Smooth muscle cell (in vitro differentiated cells): Measurements from ENCODE around the gene KCND2. TPM values are rescaled to one million over a fixed set of nuclear protein-coding genes. Genes with fewer than 3 reads are reported as not detected.

ENCODE experiments used
- DNase-seq: peaks from one replicate; lab custom pipeline; 2025; ENCODE audit not compliant: unreplicated experiment; lab: John Stamatoyannopoulos, UW
- H2AFZ ChIP-seq: fragments of 200-600 bp; sonication (generic); 2 replicates; pipeline ENCODE4 v1.6.0; 2016; ENCODE audit warnings: antibody characterized with exemption, low read depth, mild to moderate bottlenecking
- H3F3A ChIP-seq: fragments of 200-600 bp; sonication (generic); 2 replicates; pipeline ENCODE4 v1.6.0; 2017; ENCODE audit warnings: antibody characterized with exemption, low read depth
- H3K27ac ChIP-seq: fragments of 200-600 bp; sonication (generic); 2 replicates; pipeline ENCODE4 v1.5.1; 2016; ENCODE audit warnings: low read depth, mild to moderate bottlenecking
- H3K27me3 ChIP-seq: fragments of 200-600 bp; sonication (generic); 2 replicates; pipeline ENCODE4 v1.6.1; 2016; ENCODE audit warnings: low read depth, mild to moderate bottlenecking
- H3K36me3 ChIP-seq: fragments of 200-600 bp; sonication (generic); 2 replicates; pipeline ENCODE4 v1.5.1; 2016; ENCODE audit warnings: low read depth
- H3K4me1 ChIP-seq: fragments of 200-600 bp; sonication (generic); 2 replicates; pipeline ENCODE4 v1.5.1; 2016; ENCODE audit warnings: low read depth
- H3K4me2 ChIP-seq: fragments of 200-600 bp; sonication (generic); 2 replicates; pipeline ENCODE4 v1.6.0; 2016; ENCODE audit warnings: mild to moderate bottlenecking
- H3K4me3 ChIP-seq: fragments of 200-600 bp; sonication (generic); 2 replicates; pipeline ENCODE4 v1.5.1; 2016; ENCODE audit warnings: mild to moderate bottlenecking
- H3K79me2 ChIP-seq: fragments of 200-600 bp; sonication (generic); 2 replicates; pipeline ENCODE4 v1.6.0; 2016; ENCODE audit warnings: low read depth, mild to moderate bottlenecking
- H3K9ac ChIP-seq: fragments of 200-600 bp; sonication (generic); 2 replicates; pipeline ENCODE4 v1.6.0; 2016; ENCODE audit warnings: low read depth
- H3K9me3 ChIP-seq: fragments of 200-600 bp; sonication (generic); replicated peaks from 2 replicates; pipeline ENCODE4 v1.5.1; 2016; ENCODE audit warnings: low read depth
- H4K20me1 ChIP-seq: fragments of 200-600 bp; sonication (generic); 2 replicates; pipeline ENCODE4 v1.6.0; 2016; ENCODE audit warnings: low read depth
- WGBS: methylation state at CpG from one replicate; pipeline ENCODE4 v1.1.7; 2016; ENCODE audit warnings: low lambda C conversion rate; 5-methylcytosine and 5-hydroxymethylcytosine counted together
- polyA plus RNA-seq: library from polyadenylated mRNA; unstranded; fragments of >200 nt; fragmentation: Nextera tagmentation; extraction: Ambion mirVana; gene quantifications from 2 replicates; pipeline ENCODE4 v1.2.1, GENCODE V29; 2016
- total RNA-seq: library from RNA; depleted of rRNA; stranded (reverse); fragments of >200 nt; gene quantifications from 2 replicates; pipeline ENCODE4 v1.2.3, GENCODE V29; 2014
- TF ChIP-seq, protein P1 (sequence below): fragments of 200-600 bp; sonication (generic); IDR thresholded peaks from 2 replicates; pipeline ENCODE4 v1.5.1; 2017; ENCODE audit warnings: borderline replicate concordance, mild to moderate bottlenecking, antibody characterized with exemption; ENCODE audit not compliant: insufficient read depth, poor library complexity, severe bottlenecking

KCND2 gene
- total and polyA plus RNA-seq, 2 experiments from 2014 or later = 1.6 to 2.9 TPM

DNA sequence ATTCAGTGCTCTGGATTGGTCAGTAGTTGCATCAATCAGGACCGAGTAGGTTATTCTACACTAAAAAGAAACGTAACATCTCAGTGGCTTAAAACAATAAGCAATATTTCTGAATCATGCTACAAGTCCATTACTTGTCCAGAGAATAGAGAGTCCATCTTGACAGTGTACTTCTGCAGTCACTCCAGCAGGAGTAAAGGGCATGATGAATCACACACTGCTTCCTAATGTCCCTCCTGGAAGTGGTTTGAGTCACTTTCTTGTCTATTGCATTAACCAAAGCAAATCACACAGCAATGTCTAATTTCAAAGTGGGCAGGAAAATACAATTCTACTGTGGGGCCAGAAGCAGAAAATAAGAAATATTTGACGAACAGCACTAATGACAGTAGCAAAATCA is 460.2 kb downstream of the KCND2 start:
- Histone ChIP-seq H3K4me1 (peaks cover 6% of the 10 kb centered on the region), H3K27ac (no peak overlapping the region), H2AFZ (no peak overlapping the region), H3K9me3 (no peaks in the 10 kb centered on the region), H3F3A (no peaks in the 10 kb centered on the region), H3K79me2 (no peaks in the 10 kb centered on the region), H3K4me2 (no peak overlapping the region), H4K20me1 (no peaks in the 10 kb centered on the region), H3K27me3 (no peaks in the 10 kb centered on the region), H3K4me3 (no peak overlapping the region), H3K36me3 (no peaks in the 10 kb centered on the region), H3K9ac (no peak overlapping the region)
- WGBS = 89% methylated on average over 3 of the region's 3 CpGs
- DNase-seq = no peak
- TF ChIP-seq, protein P1, sequence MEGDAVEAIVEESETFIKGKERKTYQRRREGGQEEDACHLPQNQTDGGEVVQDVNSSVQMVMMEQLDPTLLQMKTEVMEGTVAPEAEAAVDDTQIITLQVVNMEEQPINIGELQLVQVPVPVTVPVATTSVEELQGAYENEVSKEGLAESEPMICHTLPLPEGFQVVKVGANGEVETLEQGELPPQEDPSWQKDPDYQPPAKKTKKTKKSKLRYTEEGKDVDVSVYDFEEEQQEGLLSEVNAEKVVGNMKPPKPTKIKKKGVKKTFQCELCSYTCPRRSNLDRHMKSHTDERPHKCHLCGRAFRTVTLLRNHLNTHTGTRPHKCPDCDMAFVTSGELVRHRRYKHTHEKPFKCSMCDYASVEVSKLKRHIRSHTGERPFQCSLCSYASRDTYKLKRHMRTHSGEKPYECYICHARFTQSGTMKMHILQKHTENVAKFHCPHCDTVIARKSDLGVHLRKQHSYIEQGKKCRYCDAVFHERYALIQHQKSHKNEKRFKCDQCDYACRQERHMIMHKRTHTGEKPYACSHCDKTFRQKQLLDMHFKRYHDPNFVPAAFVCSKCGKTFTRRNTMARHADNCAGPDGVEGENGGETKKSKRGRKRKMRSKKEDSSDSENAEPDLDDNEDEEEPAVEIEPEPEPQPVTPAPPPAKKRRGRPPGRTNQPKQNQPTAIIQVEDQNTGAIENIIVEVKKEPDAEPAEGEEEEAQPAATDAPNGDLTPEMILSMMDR = no peak

DNA sequence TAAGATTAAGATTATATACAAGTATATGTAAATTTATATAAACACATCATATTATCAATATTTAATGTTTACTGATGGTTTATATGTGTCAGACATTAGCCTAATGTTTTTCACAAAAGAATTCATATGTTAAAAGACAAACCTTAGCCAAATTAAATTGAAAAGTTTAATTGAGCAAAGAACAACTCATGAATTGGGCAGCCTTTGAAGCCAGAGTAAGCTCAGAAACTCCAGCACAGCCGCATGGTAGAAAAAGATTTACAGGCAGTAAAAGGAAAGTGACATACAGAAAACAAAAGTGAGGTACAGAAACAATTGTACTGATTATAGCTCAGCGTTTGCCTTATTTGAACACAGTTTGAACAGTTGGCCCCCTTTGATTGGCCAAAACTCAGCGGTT is 460.9 kb downstream of the KCND2 start:
- Histone ChIP-seq H3K27ac (no peak overlapping the region), H3K4me3 (no peak overlapping the region), H2AFZ (no peak overlapping the region), H3K36me3 (no peaks in the 10 kb centered on the region), H3K9me3 (no peaks in the 10 kb centered on the region), H3K27me3 (no peaks in the 10 kb centered on the region), H3K79me2 (no peaks in the 10 kb centered on the region), H3K9ac (no peak overlapping the region), H3K4me2 (no peak overlapping the region), H3K4me1 (peaks cover 9% of the 10 kb centered on the region), H4K20me1 (no peaks in the 10 kb centered on the region), H3F3A (no peaks in the 10 kb centered on the region)
- no peak for DNase-seq
- TF ChIP-seq, protein P1 = no peak
- 92% methylated on average over 3 of the region's 3 CpGs for WGBS

DNA sequence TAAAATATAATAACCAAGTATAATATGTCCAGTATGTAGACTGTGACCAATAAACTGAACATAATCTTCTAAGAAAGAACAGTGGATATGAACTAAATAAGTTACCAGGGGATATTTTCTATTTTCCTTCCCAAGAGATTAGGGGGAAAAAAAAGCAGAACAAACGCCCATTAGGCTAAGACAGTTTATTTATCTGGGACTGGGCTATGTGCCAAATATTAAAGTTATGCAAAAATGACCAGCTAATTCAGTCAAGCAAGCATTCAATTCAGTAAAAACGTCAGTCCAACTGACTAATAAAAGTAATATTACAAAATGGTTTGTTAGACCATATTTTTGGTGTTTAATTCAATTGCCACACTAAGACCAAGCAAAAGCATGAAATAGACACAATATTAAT is 462.8 kb downstream of the KCND2 start:
- Histone ChIP-seq H3K4me2 (no peak overlapping the region), H3F3A (no peaks in the 10 kb centered on the region), H3K79me2 (no peaks in the 10 kb centered on the region), H4K20me1 (no peaks in the 10 kb centered on the region), H3K36me3 (no peaks in the 10 kb centered on the region), H3K4me3 (no peak overlapping the region), H2AFZ (no peak overlapping the region), H3K9ac (no peak overlapping the region), H3K27me3 (no peaks in the 10 kb centered on the region), H3K27ac (no peak overlapping the region), H3K4me1 (peaks cover 7% of the 10 kb centered on the region), H3K9me3 (no peaks in the 10 kb centered on the region)
- 57% methylated on average over 2 of the region's 2 CpGs for WGBS
- TF ChIP-seq, protein P1 = no peak
- no peak for DNase-seq

DNA sequence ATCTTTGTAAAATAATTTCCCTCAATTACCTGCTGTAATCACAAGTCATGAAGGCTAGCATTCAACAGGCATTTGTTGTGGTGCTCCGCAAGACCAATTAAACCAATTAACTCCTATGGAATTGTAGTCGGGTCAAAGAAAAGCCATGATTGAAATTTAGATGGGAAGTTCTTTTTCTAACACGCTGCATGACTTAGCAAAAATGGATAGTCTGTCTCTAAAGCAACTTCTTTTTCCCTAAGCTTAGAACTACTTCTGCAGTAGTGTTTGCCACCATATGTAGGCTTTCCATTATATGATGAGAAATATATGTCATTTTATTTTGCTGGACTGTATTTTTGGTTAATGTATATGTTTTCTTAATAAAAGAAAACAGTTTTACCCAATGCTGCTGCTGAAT is 465.8 kb downstream of the KCND2 start:
- Histone ChIP-seq H3K4me2 (no peak overlapping the region), H3F3A (no peaks in the 10 kb centered on the region), H3K36me3 (no peaks in the 10 kb centered on the region), H3K4me1 (peaks cover 24% of the 10 kb centered on the region), H3K27me3 (no peaks in the 10 kb centered on the region), H3K4me3 (no peak overlapping the region), H4K20me1 (no peaks in the 10 kb centered on the region), H3K9ac (no peak overlapping the region), H3K27ac (no peak overlapping the region), H3K9me3 (no peaks in the 10 kb centered on the region), H2AFZ (no peak overlapping the region), H3K79me2 (no peaks in the 10 kb centered on the region)
- WGBS = 64% methylated on average over 3 of the region's 3 CpGs
- no peak for DNase-seq
- TF ChIP-seq, protein P1 = no peak
